HepG2 (cell line): ENCODE results near the gene NYNRIN. TPM values are rescaled to one million over a fixed set of nuclear protein-coding genes. Genes with fewer than 3 reads are reported as not detected.

ENCODE experiments used
- ELF1 ChIP-seq: sonication (generic); formaldehyde crosslinking; IDR thresholded peaks from 2 replicates; pipeline ENCODE4 v1.4.0; 2020; ENCODE audit warnings: missing genetic modification reagents
- FOSL2 ChIP-seq: sonication (generic); formaldehyde crosslinking; IDR thresholded peaks from 2 replicates; pipeline ENCODE4 v1.4.0; 2020; ENCODE audit warnings: missing genetic modification reagents
- MEF2D ChIP-seq: sonication (generic); formaldehyde crosslinking; IDR thresholded peaks from 2 replicates; pipeline ENCODE4 v1.5.1; 2020; ENCODE audit warnings: mild to moderate bottlenecking, missing genetic modification reagents
- NFKBIZ ChIP-seq: IDR thresholded peaks from 2 replicates; pipeline ENCODE4 v1.6.1; 2018; ENCODE audit warnings: missing genetic modification reagents, missing compliant biosample characterization
- NR2F6 ChIP-seq, 2 experiments: IDR thresholded peaks; 2 replicates each; pipeline ENCODE4 v1.6.1; 2016; ENCODE audit warnings: antibody characterized with exemption in 1 of 2, mild to moderate bottlenecking in 1 of 2
- RXRA ChIP-seq: sonication (generic); formaldehyde crosslinking; IDR thresholded peaks from 2 replicates; pipeline ENCODE4 v1.5.1; 2020; ENCODE audit warnings: missing genetic modification reagents
- SKI ChIP-seq: fragments of 450-650 bp; IDR thresholded peaks from one replicate; pipeline ENCODE4 v1.6.1; 2018; ENCODE audit warnings: mild to moderate bottlenecking; ENCODE audit not compliant: partially characterized antibody
- SMAD3 ChIP-seq: sonication (generic); formaldehyde crosslinking; IDR thresholded peaks from 2 replicates; pipeline ENCODE4 v1.4.0; 2020; ENCODE audit warnings: missing genetic modification reagents
- SMARCE1 ChIP-seq: fragments of 450-650 bp; IDR thresholded peaks from 2 replicates; pipeline ENCODE4 v1.6.1; 2017; ENCODE audit warnings: borderline replicate concordance
- SPEN ChIP-seq: sonication (generic); formaldehyde crosslinking; IDR thresholded peaks from 2 replicates; pipeline ENCODE4 v1.5.1; 2020; ENCODE audit warnings: low read depth, mild to moderate bottlenecking, missing genetic modification reagents
- TEAD3 ChIP-seq: optimal IDR thresholded peaks from 2 replicates; pipeline ENCODE3; 2016; ENCODE audit warnings: borderline replicate concordance
- TMF1 ChIP-seq: sonication (generic); formaldehyde crosslinking; IDR thresholded peaks from 2 replicates; pipeline ENCODE4 v1.8.1; 2022; ENCODE audit warnings: low read depth, missing genetic modification reagents
- ZFYVE20 ChIP-seq: sonication (generic); formaldehyde crosslinking; IDR thresholded peaks from 2 replicates; pipeline ENCODE4 v1.8.0; 2023; ENCODE audit warnings: low read depth, mild to moderate bottlenecking, moderate library complexity, missing genetic modification reagents, borderline replicate concordance
- ZNF282 ChIP-seq: fragments of 450-650 bp; IDR thresholded peaks from 2 replicates; pipeline ENCODE4 v1.6.1; 2018; ENCODE audit not compliant: partially characterized antibody
- ZNF713 ChIP-seq: sonication (generic); formaldehyde crosslinking; IDR thresholded peaks from 2 replicates; pipeline ENCODE4 v1.4.0; 2020; ENCODE audit warnings: mild to moderate bottlenecking, missing genetic modification reagents
- polyA plus RNA-seq, 8 experiments: library from polyadenylated mRNA; depleted of rRNA in 3 of 8; stranded (reverse) in 7 of 8; unstranded in 1 of 8; fragments of >200 nt; fragmentation: Illumina TruSeq in 4 of 8; extraction: Trizol in 4 of 8; gene quantifications; 2 replicates each; pipeline versions ENCODE4 v1.2.1 to v1.2.3, GENCODE V29; 2011 to 2016; ENCODE audit warnings: low read depth in 4 of 8, missing spikeins in 1 of 8, mixed read lengths in 1 of 8; ENCODE audit not compliant: insufficient read depth in 1 of 8
- total RNA-seq, 5 experiments: library from RNA; depleted of rRNA; stranded (reverse); fragments of >200 nt; fragmentation: Illumina TruSeq; extraction: Trizol; gene quantifications; 2 replicates each; pipeline ENCODE4 v1.2.3, GENCODE V29; 2016; ENCODE audit warnings: low read depth in 1 of 5
- TF ChIP-seq, protein P1 (sequence below): sonication (generic); formaldehyde crosslinking; conservative IDR thresholded peaks from 2 replicates; pipeline ENCODE4 v1.4.0; 2020; ENCODE audit warnings: missing genetic modification reagents
- TF ChIP-seq, protein P2 (sequence below): IDR thresholded peaks from 2 replicates; pipeline ENCODE4 v1.6.1; 2016
- TF ChIP-seq, protein P3 (sequence below): sonication (generic); formaldehyde crosslinking; IDR thresholded peaks from 2 replicates; pipeline ENCODE4 v1.4.0; 2020; ENCODE audit warnings: mild to moderate bottlenecking, missing genetic modification reagents
- TF ChIP-seq, protein P4 (sequence below): sonication (generic); formaldehyde crosslinking; IDR thresholded peaks from 2 replicates; pipeline ENCODE4 v1.8.1; 2023; ENCODE audit warnings: mild to moderate bottlenecking, missing genetic modification reagents
- TF ChIP-seq, protein P5 (sequence below): IDR thresholded peaks from 2 replicates; pipeline ENCODE4 v1.6.1; 2016; ENCODE audit warnings: low read depth
- TF ChIP-seq, protein P6 (sequence below): sonication (generic); formaldehyde crosslinking; IDR thresholded peaks from 2 replicates; pipeline ENCODE4 v1.4.0; 2020; ENCODE audit warnings: missing genetic modification reagents

NYNRIN gene
- total and polyA plus RNA-seq, 2 of the 13 experiments (the other 11 are each of a cell fraction or from before 2014, with no cell fraction given) = 0.63 to 1.1 TPM

DNA sequence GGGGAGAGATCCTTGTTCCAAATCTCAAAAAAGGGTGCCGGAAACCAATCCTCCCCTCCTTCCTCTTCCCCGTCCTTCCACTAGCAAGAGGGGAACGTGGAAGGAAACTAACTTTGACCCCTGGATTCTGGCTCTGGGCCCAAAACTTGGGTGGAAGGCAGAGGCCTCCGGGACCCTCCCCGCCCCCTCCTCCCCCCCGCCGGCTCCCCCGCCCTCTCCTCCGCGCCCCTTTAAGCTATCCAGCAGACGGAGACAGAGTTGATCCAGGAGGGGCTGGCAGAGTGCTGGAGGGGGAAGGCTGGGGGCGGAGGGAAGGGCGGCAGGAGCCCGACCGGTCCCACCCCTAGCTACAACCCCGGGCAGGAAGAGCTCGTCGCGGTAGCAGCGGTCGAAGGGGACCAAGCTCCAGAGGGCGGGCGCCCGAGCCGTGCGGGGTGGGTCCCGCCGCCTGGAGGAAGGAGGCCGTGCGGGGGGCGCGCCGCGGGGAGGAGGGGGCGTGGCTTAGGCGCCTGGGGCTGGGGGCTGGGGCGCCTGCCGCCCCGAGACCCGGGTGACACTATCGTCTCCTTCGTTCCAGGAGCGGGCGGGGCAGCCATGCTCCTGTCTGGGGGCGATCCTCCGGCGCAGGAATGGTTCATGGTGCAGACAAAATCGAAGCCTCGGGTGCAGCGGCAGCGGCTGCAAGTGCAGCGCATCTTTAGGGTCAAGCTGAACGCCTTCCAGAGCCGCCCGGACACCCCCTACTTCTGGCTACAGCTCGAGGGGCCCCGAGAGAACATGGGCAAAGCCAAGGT is at the start of gene NYNRIN (continued):
- TF ChIP-seq, protein P1, sequence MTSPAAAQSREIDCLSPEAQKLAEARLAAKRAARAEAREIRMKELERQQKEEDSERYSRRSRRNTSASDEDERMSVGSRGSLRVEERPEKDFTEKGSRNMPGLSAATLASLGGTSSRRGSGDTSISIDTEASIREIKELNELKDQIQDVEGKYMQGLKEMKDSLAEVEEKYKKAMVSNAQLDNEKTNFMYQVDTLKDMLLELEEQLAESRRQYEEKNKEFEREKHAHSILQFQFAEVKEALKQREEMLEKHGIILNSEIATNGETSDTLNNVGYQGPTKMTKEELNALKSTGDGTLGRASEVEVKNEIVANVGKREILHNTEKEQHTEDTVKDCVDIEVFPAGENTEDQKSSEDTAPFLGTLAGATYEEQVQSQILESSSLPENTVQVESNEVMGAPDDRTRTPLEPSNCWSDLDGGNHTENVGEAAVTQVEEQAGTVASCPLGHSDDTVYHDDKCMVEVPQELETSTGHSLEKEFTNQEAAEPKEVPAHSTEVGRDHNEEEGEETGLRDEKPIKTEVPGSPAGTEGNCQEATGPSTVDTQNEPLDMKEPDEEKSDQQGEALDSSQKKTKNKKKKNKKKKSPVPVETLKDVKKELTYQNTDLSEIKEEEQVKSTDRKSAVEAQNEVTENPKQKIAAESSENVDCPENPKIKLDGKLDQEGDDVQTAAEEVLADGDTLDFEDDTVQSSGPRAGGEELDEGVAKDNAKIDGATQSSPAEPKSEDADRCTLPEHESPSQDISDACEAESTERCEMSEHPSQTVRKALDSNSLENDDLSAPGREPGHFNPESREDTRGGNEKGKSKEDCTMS (CRISPR knock-in tag) = no peak
- TF ChIP-seq SMARCE1 = no peak
- 0 out of 2 replicates have a peak, but pooled peaks have one; percentile 17 for TF ChIP-seq ELF1 (CRISPR knock-in tag)
- TF ChIP-seq, protein P2, sequence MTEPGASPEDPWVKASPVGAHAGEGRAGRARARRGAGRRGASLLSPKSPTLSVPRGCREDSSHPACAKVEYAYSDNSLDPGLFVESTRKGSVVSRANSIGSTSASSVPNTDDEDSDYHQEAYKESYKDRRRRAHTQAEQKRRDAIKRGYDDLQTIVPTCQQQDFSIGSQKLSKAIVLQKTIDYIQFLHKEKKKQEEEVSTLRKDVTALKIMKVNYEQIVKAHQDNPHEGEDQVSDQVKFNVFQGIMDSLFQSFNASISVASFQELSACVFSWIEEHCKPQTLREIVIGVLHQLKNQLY = no peak
- 0 out of 2 replicates have a peak, but pooled peaks have one; percentile 36 for TF ChIP-seq ZNF713
- no peak for TF ChIP-seq SPEN (CRISPR knock-in tag)
- no peak for TF ChIP-seq NFKBIZ (CRISPR knock-in tag)
- no peak for TF ChIP-seq ZFYVE20
- TF ChIP-seq RXRA (CRISPR knock-in tag) = no peak
- TF ChIP-seq TEAD3 (CRISPR knock-in tag) = no peak
- TF ChIP-seq, protein P3, sequence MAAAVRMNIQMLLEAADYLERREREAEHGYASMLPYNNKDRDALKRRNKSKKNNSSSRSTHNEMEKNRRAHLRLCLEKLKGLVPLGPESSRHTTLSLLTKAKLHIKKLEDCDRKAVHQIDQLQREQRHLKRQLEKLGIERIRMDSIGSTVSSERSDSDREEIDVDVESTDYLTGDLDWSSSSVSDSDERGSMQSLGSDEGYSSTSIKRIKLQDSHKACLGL = no peak
- no peak for TF ChIP-seq SKI
- TF ChIP-seq, protein P4, sequence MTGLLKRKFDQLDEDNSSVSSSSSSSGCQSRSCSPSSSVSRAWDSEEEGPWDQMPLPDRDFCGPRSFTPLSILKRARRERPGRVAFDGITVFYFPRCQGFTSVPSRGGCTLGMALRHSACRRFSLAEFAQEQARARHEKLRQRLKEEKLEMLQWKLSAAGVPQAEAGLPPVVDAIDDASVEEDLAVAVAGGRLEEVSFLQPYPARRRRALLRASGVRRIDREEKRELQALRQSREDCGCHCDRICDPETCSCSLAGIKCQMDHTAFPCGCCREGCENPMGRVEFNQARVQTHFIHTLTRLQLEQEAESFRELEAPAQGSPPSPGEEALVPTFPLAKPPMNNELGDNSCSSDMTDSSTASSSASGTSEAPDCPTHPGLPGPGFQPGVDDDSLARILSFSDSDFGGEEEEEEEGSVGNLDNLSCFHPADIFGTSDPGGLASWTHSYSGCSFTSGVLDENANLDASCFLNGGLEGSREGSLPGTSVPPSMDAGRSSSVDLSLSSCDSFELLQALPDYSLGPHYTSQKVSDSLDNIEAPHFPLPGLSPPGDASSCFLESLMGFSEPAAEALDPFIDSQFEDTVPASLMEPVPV = no peak; the same call in 1 of the 2 replicates
- no peak for TF ChIP-seq NR2F6 (IDR thresholded peaks at IDR 0.05)
- no peak for TF ChIP-seq NR2F6 (CRISPR knock-in tag; IDR thresholded peaks at IDR 0.05)
- TF ChIP-seq SMAD3 (CRISPR knock-in tag) = no peak
- TF ChIP-seq, protein P5, sequence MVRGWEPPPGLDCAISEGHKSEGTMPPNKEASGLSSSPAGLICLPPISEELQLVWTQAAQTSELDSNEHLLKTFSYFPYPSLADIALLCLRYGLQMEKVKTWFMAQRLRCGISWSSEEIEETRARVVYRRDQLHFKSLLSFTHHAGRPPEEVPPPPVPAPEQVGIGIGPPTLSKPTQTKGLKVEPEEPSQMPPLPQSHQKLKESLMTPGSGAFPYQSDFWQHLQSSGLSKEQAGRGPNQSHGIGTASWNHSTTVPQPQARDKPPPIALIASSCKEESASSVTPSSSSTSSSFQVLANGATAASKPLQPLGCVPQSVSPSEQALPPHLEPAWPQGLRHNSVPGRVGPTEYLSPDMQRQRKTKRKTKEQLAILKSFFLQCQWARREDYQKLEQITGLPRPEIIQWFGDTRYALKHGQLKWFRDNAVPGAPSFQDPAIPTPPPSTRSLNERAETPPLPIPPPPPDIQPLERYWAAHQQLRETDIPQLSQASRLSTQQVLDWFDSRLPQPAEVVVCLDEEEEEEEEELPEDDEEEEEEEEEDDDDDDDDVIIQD (CRISPR knock-in tag) = no peak
- 0 out of 2 replicates have a peak, but pooled peaks have one; percentile 25 for TF ChIP-seq MEF2D
- TF ChIP-seq, protein P6, sequence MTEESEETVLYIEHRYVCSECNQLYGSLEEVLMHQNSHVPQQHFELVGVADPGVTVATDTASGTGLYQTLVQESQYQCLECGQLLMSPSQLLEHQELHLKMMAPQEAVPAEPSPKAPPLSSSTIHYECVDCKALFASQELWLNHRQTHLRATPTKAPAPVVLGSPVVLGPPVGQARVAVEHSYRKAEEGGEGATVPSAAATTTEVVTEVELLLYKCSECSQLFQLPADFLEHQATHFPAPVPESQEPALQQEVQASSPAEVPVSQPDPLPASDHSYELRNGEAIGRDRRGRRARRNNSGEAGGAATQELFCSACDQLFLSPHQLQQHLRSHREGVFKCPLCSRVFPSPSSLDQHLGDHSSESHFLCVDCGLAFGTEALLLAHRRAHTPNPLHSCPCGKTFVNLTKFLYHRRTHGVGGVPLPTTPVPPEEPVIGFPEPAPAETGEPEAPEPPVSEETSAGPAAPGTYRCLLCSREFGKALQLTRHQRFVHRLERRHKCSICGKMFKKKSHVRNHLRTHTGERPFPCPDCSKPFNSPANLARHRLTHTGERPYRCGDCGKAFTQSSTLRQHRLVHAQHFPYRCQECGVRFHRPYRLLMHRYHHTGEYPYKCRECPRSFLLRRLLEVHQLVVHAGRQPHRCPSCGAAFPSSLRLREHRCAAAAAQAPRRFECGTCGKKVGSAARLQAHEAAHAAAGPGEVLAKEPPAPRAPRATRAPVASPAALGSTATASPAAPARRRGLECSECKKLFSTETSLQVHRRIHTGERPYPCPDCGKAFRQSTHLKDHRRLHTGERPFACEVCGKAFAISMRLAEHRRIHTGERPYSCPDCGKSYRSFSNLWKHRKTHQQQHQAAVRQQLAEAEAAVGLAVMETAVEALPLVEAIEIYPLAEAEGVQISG (CRISPR knock-in tag) = no peak
- TF ChIP-seq TMF1 (CRISPR knock-in tag) = 0 out of 2 replicates have a peak, but pooled peaks have one; percentile 17
- TF ChIP-seq ZNF282 = no peak
- TF ChIP-seq FOSL2 = no peak
